HepG2 (cell line): Measurements from ENCODE around the gene MNT. TPM values are rescaled to one million over a fixed set of nuclear protein-coding genes. Genes with fewer than 3 reads are reported as not detected.

Experiments used
- BCLAF1 ChIP-seq: fragments of 450-650 bp; IDR thresholded peaks from 2 replicates; pipeline ENCODE4 v1.6.1; 2017; ENCODE audit warnings: mild to moderate bottlenecking
- CCAR2 ChIP-seq: fragments of 200-400 bp; formaldehyde crosslinking; optimal IDR thresholded peaks from 2 replicates; pipeline ENCODE3; 2018; ENCODE audit warnings: low read depth, mild to moderate bottlenecking, low read length, moderate library complexity
- EZH2 ChIP-seq: conservative IDR thresholded peaks from 2 replicates; pipeline ENCODE4 v1.6.1; 2012; ENCODE audit warnings: mild to moderate bottlenecking, low read depth, low read length, moderate library complexity
- HOXD1 ChIP-seq: sonication (generic); formaldehyde crosslinking; IDR thresholded peaks from 2 replicates; pipeline ENCODE4 v1.5.0; 2020; ENCODE audit warnings: missing genetic modification reagents
- ISL2 ChIP-seq: sonication (generic); formaldehyde crosslinking; IDR thresholded peaks from 2 replicates; pipeline ENCODE4 v1.5.0; 2020; ENCODE audit warnings: missing genetic modification reagents
- KDM2A ChIP-seq: sonication (generic); formaldehyde crosslinking; IDR thresholded peaks from 2 replicates; pipeline ENCODE4 v1.4.0; 2020; ENCODE audit warnings: low read depth, missing genetic modification reagents, borderline replicate concordance
- MED13 ChIP-seq: sonication (generic); formaldehyde crosslinking; IDR thresholded peaks from 2 replicates; pipeline ENCODE4 v1.5.0; 2020; ENCODE audit warnings: missing genetic modification reagents
- MEF2D ChIP-seq: sonication (generic); formaldehyde crosslinking; IDR thresholded peaks from 2 replicates; pipeline ENCODE4 v1.5.1; 2020; ENCODE audit warnings: mild to moderate bottlenecking, missing genetic modification reagents
- PLRG1 ChIP-seq: fragments of 450-650 bp; conservative IDR thresholded peaks from 2 replicates; pipeline ENCODE4 v1.6.1; 2016
- RARG ChIP-seq: sonication (generic); formaldehyde crosslinking; IDR thresholded peaks from 2 replicates; pipeline ENCODE4 v1.4.0; 2020; ENCODE audit warnings: low read depth, mild to moderate bottlenecking, missing genetic modification reagents
- RNF219 ChIP-seq: sonication (generic); formaldehyde crosslinking; IDR thresholded peaks from 2 replicates; pipeline ENCODE4 v1.5.0; 2020; ENCODE audit warnings: mild to moderate bottlenecking, missing genetic modification reagents
- SATB2 ChIP-seq: sonication (generic); formaldehyde crosslinking; IDR thresholded peaks from 2 replicates; pipeline ENCODE4 v1.5.0; 2020; ENCODE audit warnings: missing genetic modification reagents
- TBP ChIP-seq: sonication (generic); formaldehyde crosslinking; IDR thresholded peaks from 2 replicates; pipeline ENCODE4 v1.5.0; 2020; ENCODE audit warnings: missing genetic modification reagents
- TFDP1 ChIP-seq: IDR thresholded peaks from 2 replicates; pipeline ENCODE4 v1.6.1; 2016; ENCODE audit warnings: missing compliant biosample characterization, missing genetic modification reagents, borderline replicate concordance
- ZBTB49 ChIP-seq: sonication (generic); formaldehyde crosslinking; IDR thresholded peaks from 2 replicates; pipeline ENCODE4 v1.4.0; 2020; ENCODE audit warnings: missing genetic modification reagents, borderline replicate concordance
- ZFP62 ChIP-seq: sonication (generic); formaldehyde crosslinking; IDR thresholded peaks from 2 replicates; pipeline ENCODE4 v1.4.0; 2020; ENCODE audit warnings: missing genetic modification reagents
- ZNF282 ChIP-seq: fragments of 450-650 bp; IDR thresholded peaks from 2 replicates; pipeline ENCODE4 v1.6.1; 2018; ENCODE audit not compliant: partially characterized antibody
- ZNF343 ChIP-seq: sonication (generic); formaldehyde crosslinking; IDR thresholded peaks from 2 replicates; pipeline ENCODE4 v1.4.0; 2020; ENCODE audit warnings: mild to moderate bottlenecking, missing genetic modification reagents
- ZNF570 ChIP-seq: sonication (generic); formaldehyde crosslinking; IDR thresholded peaks from 2 replicates; pipeline ENCODE4 v1.4.0; 2020; ENCODE audit warnings: mild to moderate bottlenecking, missing genetic modification reagents, borderline replicate concordance
- polyA plus RNA-seq, 8 experiments: library from polyadenylated mRNA; depleted of rRNA in 3 of 8; stranded (reverse) in 7 of 8; unstranded in 1 of 8; fragments of >200 nt; fragmentation: Illumina TruSeq in 4 of 8; extraction: Trizol in 4 of 8; gene quantifications; 2 replicates each; pipeline versions ENCODE4 v1.2.1 to v1.2.3, GENCODE V29; 2011 to 2016; ENCODE audit warnings: low read depth in 4 of 8, missing spikeins in 1 of 8, mixed read lengths in 1 of 8; ENCODE audit not compliant: insufficient read depth in 1 of 8
- total RNA-seq, 5 experiments: library from RNA; depleted of rRNA; stranded (reverse); fragments of >200 nt; fragmentation: Illumina TruSeq; extraction: Trizol; gene quantifications; 2 replicates each; pipeline ENCODE4 v1.2.3, GENCODE V29; 2016; ENCODE audit warnings: low read depth in 1 of 5

MNT gene
- total and polyA plus RNA-seq, 2 of the 13 experiments (the other 11 are each of a cell fraction or from before 2014, with no cell fraction given): 2.1 to 3.5 TPM

- TF ChIP-seq ZNF570: no peak
- TF ChIP-seq RNF219 (CRISPR knock-in tag): no peak
- no peak; the same call in 1 of the 2 replicates for TF ChIP-seq SATB2
- no peak; the same call in 1 of the 2 replicates for TF ChIP-seq HOXD1 (CRISPR knock-in tag)
- TF ChIP-seq ZNF343: no peak
- TF ChIP-seq TFDP1: peak; percentile 91
- peak; percentile 38; the same call in 1 of the 2 replicates for TF ChIP-seq MEF2D (CRISPR knock-in tag)
- no peak for TF ChIP-seq BCLAF1
- TF ChIP-seq PLRG1: no peak
- no peak for TF ChIP-seq CCAR2
- no peak for TF ChIP-seq ZNF282
- TF ChIP-seq ZBTB49 (CRISPR knock-in tag): no peak
- TF ChIP-seq KDM2A (CRISPR knock-in tag): peak; percentile 93
- TF ChIP-seq MED13 (CRISPR knock-in tag): no peak
- no peak for TF ChIP-seq EZH2
- peak; percentile 56; the same call in 1 of the 2 replicates for TF ChIP-seq RARG (CRISPR knock-in tag)
- TF ChIP-seq TBP: 0 out of 2 replicates have a peak, but pooled peaks have one; percentile 10
- no peak; the same call in 1 of the 2 replicates for TF ChIP-seq ZFP62 (CRISPR knock-in tag)
- peak; percentile 52; the same call in 1 of the 2 replicates for TF ChIP-seq ISL2 (CRISPR knock-in tag)
Measured at GRCh38 chr17:2336215-2336851, 64.5 kb downstream of the MNT start, which contains the start of gene TSR1 (continued).
